ENCODE measurements around the gene POLR2L.
A peak's percentile ranks its signal among the peaks of the same experiment; 100 is the strongest.

POLR2L gene

GRCh38 chr11:843818-844692 lies 1.7 kb upstream of the POLR2L start:
- peak overlapping the region; percentile 92 for H3K4me3 ChIP-seq

GRCh38 chr11:843086-843734 lies 881 bp upstream of the POLR2L start:
- no peak for TF ChIP-seq CTCF (IDR thresholded peaks at IDR 0.05)
- H3K4me3 ChIP-seq: peak overlapping the region; percentile 92
- DNase-seq (ENCODE audit: low spot score): no peak
- H3K27ac ChIP-seq: peak overlapping the region; percentile 92 to 96

More at GRCh38 chr11:843818-844692, 1.7 kb upstream of the POLR2L start:
- no peak for TF ChIP-seq CTCF (IDR thresholded peaks at IDR 0.05)
- DNase-seq (ENCODE audit: low spot score): peak; percentile 97
- peak overlapping the region; percentile 92 to 96 for H3K27ac ChIP-seq

- Histone ChIP-seq H3K4me3 (peak overlapping the region; percentile 92), H3K27ac (peak overlapping the region; percentile 92 to 96)
- no peak for TF ChIP-seq CTCF (IDR thresholded peaks at IDR 0.05)
- no peak for DNase-seq (ENCODE audit: low spot score)
These were observed 354 bp downstream of the POLR2L start for GRCh38 chr11:841981-842369.

- TF ChIP-seq CTCF (IDR thresholded peaks at IDR 0.05): no peak
- Histone ChIP-seq H3K27ac (no peak overlapping the region), H3K4me3 (peak overlapping the region; percentile 92)
- DNase-seq (ENCODE audit: low spot score): no peak
These were observed 2.3 kb downstream of the POLR2L start for GRCh38 chr11:839875-840617.

GRCh38 chr11:839280-839623 lies 3.1 kb downstream of the POLR2L start:
- H3K27ac ChIP-seq: peak overlapping the region in 1 of 2 donors; percentile 68
- H3K4me3 ChIP-seq: no peak overlapping the region
- TF ChIP-seq CTCF (IDR thresholded peaks at IDR 0.05): no peak

GRCh38 chr11:838441-839279 lies 3.7 kb downstream of the POLR2L start:
- Histone ChIP-seq H3K27ac (peak overlapping the region in 1 of 2 donors; percentile 68), H3K4me3 (no peak overlapping the region)
- no peak for TF ChIP-seq CTCF (IDR thresholded peaks at IDR 0.05)
- no peak for DNase-seq (ENCODE audit: low spot score)

More at GRCh38 chr11:839280-839623, 3.1 kb downstream of the POLR2L start:
- DNase-seq (ENCODE audit: low spot score): no peak
